Stimulated activated CD4-positive, alpha-beta T cell treated with anti-CD3 and anti-CD28 coated beads, Interleukin-15, amount 100 ng/mL, for 24 hours (primary cell): ENCODE measurements around the gene SIRPA.
"Not testable (repeated sequence)": the region's sequence is repeated elsewhere in the genome, so short reads cannot be mapped to it uniquely, and the experiment has no call there.

Experiments
- DNase-seq: peaks from one replicate; pipeline ENCODE4 v3.0.0-alpha.2; 2020

Gene SIRPA

DNA sequence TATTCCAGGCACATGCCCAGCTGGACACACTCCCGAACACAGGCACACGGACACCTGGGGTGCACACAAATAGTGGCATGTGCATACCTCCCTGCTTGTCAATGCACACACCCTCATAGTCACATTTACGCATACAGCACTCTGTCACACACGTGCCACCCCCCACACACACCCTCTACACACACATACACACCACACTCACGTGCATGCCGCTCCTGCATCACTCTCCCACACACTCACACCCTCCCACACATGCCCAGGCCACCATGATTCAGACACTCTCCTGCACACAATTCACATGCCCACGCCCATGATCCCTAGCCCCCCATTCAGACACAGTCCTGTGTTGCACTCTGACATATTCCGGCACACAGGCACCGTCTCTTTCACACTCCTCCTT is 13.0 kb downstream of the SIRPA start:
- DNase-seq: no peak

DNA sequence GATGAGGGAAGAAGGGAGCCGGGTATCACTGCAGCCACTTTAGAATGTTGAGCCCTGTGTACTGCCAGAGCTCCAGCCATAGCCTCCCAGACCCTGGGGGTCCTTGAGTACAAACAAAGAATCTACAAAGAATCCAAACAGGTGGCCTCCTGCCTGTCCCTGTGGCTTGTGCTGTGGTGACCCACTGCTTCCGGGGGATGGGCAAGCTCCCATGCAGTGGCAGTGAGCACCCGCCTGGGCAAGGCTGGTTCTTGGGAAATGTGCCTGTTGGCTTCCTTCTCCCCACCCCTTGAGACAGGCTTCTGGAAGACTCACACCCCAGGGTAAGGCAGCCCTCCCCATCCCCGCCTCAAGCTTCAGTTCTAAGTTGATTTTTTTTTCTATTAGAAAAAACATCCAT is 13.9 kb downstream of the SIRPA start:
- DNase-seq: no peak

DNA sequence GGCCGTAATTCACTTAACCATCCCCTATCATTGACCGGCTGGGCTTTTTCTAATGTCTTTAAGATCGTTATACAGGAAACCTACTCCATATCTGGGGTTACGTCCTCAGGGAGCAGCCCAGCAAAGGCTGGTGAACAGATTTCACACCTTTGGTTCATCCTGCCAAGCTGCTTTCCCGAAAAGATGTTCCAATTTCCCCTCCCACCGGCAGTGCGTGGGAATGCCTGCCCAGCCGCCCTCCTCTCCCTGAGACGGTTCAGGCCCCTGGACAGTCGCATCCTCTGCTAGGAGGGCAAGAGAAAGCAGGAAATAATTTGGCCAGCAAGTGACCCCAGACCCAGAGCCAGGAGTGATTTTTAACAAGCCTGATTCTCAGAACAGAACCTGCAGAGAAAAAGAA is 16.3 kb downstream of the SIRPA start:
- no peak for DNase-seq

DNA sequence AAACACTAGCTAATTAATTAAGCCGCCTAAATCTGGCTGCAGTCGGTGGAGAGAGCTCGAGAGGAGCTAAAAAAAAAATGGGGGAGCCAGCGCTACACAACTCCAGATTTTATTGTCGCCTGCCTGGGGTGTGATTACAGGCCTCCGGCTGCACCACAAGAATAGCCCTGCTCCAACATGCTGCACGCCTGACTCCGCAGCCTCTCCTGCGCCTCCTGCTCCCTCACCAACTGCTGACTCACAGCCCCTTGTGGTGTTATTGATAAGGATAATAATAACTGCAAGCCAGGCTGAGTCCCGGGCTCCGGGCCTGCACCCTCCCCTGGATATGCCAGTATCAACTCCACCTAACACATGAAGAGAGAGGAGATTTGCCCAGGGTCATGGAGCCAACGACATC is 16.8 kb downstream of the SIRPA start:
- no peak for DNase-seq

DNA sequence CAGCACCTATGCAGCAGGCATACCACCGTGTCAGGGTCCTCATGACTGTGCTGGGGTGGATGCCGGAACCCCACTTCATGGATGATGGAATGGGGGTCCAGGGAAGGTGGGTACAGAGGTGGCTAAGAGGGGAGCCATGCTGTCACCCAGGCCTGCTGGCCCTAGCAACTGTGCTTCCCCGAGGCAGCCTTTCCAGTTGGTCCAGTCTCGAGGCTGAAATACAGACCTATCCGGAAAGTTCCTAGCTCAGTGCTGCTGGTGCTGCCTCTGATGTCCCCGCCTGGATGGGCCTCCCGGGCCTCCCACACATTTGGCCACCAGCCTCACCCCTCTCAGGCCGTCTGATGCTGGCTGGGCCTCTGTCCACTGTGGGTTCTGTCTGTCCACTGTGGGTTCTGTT is 17.4 kb downstream of the SIRPA start:
- no peak for DNase-seq

DNA sequence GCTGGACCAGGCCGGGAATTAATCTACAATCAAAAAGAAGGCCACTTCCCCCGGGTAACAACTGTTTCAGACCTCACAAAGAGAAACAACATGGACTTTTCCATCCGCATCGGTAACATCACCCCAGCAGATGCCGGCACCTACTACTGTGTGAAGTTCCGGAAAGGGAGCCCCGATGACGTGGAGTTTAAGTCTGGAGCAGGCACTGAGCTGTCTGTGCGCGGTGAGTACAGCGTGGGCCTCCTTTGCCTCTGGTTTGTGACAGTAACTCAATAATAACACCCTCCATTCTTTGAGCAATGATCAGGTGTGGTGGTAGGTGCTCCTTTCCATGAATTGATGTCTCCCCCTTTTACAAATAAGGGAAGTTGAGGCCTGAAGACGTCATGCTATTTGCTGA is 20.0 kb downstream of the SIRPA start:
- not testable (repeated sequence) for DNase-seq

DNA sequence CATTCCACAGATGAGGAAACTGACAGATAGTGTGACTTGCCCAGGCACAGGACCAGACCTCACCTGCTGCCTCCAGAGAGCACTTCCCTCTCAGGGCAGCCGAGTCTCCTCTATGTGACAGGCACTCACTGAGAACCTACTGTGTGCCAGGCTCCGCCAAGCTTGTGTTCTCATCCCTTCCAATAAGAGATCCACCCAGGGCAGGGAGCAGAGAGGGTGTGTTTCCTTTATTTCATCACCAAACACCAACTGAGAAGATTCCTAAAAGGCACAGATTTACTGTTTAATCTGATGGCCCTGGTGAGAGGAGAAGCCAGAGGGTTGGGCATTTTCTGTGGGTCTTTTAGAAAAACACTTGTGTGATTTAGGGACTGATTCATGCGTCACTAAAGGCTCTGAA is 20.5 kb downstream of the SIRPA start:
- no peak for DNase-seq

DNA sequence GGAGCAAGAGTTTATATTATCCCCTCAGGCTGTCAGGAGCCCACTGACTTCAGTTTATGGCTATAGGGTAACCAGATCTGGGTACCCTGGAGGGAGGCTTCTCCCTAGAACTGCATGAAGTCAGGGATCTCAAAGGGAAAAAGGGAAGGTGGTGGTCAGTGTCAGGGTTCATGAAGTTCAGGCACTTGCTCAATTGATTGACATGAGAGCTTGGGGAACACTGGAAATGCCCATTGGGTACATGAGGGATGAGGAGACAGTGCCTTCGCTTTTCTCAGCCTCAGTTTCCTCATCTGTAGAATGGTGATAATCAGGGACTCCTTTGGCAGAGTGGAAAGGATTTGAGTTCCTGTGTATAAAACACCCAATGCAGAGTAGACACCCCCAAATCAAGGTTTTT is 22.6 kb downstream of the SIRPA start:
- no peak for DNase-seq

DNA sequence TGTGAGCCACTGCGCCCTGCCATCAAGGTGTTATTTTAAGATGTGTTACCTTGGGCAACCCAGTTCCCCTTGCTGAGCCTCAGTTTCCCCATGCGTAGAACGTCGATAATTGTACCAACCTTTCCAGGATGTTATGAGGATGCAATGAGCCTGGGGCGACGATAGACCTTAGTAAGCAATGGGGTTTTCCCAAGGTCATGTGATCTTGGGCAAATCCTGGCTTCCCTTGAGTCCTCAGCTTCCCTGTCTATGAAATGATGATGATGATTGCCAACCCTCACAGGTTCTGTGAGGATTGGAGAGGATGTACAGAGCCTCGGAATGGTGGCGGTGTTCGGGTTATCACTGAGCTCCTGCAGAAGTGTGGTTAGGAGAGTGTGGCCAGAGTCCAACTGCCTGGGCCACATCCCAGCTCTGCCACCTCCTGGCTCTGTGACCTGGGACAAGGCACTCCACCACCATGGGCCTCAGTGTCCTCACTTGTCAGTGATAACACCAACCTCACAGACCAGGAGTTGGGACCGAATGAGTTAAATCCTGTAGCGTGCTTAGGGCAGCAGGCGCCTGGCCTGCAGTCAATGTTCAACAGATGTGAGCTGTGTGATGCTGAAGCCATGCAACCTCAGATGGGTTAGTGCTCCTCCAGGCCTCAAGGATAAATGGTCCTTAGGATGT is 23.4 kb downstream of the SIRPA start:
- DNase-seq: no peak

DNA sequence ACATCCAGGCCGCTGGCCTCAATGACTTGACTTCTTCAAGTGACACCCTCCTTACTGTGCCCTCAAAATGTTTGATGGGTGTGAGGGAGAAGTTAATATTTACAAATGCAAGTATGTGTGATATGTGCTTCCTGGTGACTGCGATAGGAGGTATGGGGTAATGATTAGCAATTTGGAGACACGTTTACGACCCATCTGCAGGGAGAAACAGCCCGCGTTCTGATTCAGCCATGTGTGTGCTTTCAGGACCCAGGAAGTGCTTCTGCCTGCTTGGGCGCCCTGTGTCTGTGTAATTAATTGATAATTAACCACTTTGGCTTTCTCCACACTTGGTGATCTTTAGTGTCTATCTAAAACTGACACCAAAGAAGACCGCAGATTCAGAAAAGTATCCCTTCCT is 25.0 kb downstream of the SIRPA start:
- no peak for DNase-seq

DNA sequence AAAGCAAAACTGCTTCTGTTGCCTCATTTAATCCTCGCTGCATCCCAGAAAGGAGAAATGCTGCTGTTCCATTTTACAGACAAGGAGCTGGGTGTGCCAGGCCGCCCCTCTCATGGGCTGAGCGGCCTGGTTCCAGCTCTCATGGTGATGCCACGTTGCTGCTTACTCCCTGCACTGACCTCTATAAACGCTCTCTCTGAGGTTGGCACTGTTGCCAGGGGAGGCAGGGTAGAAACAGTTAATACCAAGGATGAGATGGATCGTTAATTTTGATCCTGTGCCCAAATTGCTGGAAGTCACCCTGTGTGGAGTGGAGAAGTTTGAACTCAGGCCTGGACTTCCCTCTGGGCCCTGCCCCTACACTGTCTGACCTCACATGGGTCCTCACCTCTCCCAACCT is 25.6 kb downstream of the SIRPA start:
- DNase-seq: no peak

DNA sequence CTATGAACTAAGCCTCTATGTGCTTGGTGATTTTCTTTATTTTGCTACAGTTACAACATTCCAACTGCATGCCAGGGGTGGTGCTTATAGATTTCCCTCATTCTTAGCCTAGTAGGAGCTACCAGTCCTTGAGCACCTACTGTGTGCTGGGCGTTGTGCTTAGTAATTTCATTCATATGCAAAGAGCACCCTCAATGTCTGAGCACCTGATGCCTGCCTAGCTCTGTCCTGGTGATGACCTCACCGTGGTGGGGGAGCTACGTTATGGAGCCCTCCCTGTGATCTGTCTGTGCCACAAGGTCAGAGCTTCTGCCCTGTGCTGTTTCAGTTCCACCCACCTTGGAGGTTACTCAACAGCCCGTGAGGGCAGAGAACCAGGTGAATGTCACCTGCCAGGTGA is 26.8 kb downstream of the SIRPA start:
- not testable (repeated sequence) for DNase-seq

DNA sequence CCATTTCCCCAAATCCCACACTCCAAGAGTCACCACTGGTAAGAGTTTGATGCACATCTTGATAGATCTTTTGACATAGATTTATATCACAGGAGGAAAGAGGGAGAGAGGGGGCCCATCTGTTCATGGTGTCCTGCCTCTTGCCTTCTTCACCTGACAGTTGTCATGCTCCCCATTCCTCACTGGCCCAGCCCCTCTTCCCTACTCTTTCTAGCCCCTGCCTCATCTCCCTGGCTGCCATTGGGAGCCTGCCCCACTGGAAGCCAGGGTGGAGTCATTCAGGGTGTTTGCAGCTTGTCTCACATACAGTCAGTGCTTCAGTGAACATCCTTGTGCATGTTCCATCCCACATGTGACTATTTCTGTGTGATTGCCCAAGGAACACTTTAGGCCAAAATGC is 27.6 kb downstream of the SIRPA start:
- no peak for DNase-seq

DNA sequence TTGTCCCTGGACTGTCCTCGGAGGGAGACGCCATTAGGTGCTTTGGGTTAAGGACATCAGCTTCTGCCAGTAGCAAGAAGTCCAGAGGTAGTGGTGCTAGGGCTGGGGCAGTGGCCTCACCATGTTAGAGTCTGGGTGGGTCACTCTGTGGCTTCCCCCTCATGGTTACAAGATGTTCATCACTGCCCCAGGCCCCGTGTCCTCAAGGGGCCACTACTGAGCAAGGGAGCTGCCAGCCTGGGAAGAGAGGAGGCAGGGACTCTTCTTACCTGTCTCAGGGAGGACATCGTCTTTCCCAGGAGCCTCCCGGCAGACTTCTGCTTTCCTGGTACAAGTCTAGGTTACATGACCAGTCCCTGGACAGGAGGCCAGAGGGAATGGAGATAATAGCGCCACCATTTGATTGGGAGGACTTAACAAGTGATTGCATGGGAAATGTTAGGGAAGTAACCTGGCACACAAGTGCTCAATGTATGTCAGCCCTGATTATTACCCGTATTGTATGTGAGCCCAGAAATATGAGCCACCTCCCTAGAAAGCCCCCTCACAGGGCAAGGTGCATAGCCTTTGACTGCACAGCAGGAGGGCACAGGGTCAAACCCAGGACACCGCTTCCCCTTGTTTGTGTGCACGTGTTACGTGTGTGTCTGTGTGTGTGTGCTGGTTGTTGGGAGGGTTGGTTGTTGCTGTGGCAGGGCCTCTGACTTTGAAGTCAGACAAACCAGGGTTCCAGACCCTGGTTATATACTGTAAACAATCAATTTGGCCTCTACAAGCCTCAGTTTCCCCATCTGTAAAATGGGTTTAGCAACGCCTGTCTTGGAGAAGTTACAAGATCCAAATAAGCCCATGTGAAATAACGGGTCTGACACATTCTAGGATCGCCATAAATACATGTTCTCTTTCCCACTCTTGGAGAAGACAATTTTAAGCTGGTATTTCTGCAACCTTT is 30.0 kb downstream of the SIRPA start:
- DNase-seq: no peak

DNA sequence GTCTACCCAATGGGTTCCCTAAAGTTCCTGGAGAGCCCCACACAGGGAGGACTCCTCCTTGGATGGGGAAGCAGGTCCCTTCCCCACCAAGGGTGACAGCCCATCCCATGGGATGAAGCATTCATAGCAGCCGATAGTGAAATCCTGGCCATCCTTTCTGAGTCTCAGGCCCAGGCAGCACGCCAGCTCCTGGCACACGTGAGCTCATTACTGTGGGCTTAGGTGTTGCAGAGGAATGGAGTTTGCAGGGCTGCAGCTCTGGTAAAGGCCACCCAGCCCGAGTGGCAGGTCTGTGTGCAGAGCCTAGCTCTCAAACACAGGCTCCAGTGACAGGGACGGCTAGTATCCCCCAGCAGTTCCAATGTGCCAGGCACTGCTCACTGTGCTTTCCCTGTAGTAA is 31.0 kb downstream of the SIRPA start:
- DNase-seq: no peak

DNA sequence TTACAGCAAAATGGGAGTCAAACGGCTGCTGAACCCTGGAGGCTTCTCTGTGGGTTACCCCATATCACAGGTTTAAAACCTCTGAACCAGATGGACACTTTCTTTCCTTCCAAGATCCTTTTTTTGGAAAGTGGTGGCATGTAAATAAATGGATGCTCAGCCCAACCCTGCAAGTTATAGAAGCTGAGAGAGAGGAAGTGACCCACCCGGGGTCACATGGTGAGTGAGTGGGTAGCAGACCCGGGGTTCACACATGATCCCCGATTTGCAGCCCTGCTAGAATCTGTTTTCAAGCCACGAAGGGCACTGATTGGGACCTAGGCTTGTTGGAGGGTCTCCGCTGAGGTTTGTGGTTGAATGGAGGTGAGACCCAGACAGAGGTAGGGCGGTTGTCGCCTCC is 32.0 kb downstream of the SIRPA start:
- DNase-seq: no peak

DNA sequence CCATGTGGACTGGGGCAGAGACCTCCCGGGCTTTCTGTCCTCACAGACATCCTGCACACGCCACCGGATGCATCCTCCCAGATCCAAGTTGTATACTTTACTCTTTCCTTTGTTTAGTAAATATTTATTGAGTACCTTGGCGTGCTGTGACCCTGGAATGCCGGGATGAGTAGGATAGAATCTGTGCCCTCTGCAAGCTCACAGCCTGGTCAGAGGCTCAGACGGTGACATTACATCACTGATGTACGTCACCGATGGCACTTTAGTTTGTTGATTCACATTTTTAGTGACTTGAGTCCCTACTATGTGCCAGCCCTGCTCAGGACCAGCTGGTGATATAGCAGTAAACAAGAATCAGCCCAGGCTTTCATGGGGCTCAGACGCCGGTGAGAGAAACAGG is 32.9 kb downstream of the SIRPA start:
- DNase-seq: no peak

DNA sequence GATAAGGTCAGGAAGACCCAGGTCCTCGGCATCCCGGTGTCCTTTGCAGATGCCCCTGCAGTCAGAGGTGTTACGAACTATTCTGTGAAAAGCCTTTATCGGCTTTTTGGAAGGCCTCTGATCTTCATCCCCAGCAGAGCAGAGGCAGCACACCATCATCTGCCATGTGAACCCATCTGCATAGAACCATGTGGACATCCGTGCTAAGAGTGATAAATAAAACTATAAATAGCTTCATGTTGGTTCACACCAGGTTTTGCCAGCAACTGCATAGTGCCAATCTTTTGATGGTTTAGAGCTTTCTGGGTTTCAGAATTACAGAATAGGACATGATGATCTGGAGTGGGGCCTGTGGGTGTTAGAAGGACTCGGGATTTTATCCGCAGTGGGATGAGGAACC is 33.6 kb downstream of the SIRPA start:
- no peak for DNase-seq

DNA sequence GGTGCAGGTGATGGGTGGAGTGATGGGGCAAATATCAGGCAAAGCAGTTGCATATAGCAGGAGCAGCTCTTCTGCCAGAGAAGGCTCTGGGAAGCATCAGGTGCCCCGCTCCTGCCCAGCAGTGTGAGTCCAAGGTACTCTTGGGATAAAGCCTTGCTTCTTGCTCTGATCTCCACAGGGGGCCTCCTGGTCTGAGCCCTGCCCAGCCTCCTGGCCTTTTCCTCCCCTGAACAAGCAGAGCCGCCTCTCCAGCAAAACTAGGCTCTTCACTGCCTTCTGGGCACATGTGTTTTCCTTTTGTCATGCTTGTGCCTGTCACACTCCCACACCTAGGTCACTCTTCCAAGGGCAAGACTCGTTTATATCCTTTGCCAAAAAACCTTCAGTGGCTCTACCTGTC is 34.3 kb downstream of the SIRPA start:
- no peak for DNase-seq

DNA sequence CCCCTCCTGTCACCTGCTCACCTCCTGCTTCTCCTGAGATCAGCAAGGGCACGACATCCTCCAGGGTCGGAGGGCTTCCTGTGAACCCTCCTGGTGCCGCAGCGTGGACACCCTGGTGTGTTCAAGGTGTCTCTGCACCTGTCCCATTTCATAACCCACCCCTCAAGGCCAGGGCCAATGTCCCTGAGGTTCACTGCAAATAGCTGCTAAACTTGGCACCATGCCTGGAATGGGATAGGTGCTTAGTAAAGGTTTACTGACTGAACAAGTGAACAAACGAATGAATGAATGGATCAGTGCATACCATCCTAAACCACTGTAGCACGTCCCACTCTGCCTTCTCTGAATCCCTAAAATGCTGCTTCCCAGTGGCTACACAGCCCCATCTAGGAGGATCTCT is 35.0 kb downstream of the SIRPA start:
- DNase-seq: no peak

DNA sequence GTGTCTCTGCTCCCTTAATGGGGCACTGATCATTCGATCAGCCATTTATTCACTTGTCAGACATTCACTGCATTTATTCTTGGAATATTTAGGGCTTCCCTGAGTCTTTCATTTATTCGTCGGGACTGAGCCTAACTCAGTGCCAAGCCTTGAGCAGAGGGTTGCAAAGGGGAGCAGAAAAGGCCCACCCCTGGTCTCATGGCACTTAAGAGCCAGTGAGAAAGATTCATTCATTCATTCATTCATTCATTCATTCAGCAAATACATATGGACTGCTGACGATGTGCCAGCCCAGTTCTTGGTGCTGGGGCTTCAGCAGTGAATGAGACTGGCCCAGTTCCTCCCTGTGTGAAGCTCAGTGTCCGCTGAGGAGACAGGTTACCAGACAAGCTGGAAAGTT is 36.6 kb downstream of the SIRPA start:
- DNase-seq: no peak

DNA sequence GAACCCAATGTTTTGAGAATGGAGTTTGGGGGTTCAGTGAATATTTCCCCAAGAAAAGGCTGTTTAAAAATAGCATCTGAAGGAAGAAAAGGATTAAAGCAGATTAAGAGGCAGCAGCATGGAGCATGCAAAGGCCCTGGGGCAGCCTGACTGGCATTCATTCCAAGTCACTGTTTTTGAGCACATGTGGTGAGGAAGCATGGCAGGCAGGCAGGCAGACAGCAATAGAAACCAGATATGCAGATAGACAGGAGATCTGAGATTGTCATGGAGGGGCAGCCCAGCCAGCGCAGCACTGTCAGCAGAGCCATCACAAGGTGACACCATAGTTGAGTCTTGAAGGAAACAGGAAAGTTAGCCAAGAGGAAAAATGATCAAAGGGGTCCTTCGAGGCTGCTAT is 37.8 kb downstream of the SIRPA start:
- no peak for DNase-seq

DNA sequence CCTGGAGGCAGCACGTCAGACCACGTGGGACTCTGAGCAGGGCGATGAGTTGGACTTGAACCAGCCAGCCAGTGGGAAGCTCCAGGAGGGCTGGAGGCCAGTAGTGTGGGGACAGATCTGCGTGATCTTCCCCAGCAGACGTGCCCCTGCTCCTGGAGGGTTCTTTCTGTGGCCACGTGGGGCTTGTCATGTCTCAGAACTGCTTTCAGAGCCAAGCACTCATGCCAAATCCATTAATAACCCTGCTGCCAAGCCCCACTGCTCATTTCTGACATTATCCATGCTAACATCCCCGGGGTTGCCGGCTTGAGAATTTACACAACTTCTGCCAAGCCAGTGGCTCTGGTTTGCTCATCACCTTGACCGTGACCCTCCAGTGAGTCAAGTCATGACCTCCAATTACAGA is 38.3 kb downstream of the SIRPA start:
- DNase-seq: no peak

DNA sequence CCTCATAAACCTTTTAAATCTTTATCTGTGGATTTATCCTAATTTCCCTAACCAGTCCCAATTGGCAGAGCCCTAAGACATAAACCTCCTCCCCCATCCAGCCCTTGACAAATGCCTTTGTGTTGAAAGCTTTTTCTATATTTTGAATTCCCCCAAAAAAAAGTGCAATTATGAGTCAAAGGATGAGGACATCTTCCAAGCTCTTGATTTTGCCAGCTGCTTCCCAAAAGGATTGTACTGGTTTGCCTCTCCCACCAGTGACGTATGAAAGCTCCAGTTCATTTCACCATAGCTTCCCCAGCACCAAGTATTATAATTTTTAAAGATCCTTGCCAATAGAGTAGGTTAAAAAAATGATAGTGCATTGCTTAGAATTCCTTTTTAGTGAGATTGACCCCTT is 38.9 kb downstream of the SIRPA start:
- no peak for DNase-seq
